HUDEP-2 (cell line): Measurements from ENCODE around the gene SHROOM2.

Experiments
- DNase-seq, 76 experiments: peaks; one replicate each; lab custom pipeline; 2025; ENCODE audit not compliant: unreplicated experiment in 76 of 76; lab: John Stamatoyannopoulos, UW

SHROOM2 gene

GRCh38 chrX:9992061-9992460 is 205.8 kb downstream of the SHROOM2 start:
- DNase-seq = no peak

DNA sequence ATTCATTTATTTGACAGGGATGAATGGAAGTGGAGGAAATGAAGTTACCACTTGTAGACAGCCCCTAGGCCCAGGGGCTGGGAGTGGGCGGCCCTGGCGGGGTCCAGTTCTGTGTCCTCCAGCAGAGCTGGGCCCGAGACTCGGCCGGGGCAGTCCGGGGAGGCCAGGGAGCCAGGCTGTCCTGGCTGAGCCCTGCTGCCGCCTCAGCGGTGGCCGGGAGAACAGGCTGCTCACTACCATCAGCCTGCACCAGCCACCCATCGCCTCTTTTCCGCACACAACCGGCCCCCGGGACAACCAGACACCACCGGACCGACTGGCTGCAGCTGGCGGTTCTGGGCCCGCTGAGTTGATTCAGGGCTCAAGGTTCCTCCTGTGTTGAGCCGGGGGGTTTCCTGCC is 206.5 kb downstream of the SHROOM2 start:
- no peak for DNase-seq

DNA sequence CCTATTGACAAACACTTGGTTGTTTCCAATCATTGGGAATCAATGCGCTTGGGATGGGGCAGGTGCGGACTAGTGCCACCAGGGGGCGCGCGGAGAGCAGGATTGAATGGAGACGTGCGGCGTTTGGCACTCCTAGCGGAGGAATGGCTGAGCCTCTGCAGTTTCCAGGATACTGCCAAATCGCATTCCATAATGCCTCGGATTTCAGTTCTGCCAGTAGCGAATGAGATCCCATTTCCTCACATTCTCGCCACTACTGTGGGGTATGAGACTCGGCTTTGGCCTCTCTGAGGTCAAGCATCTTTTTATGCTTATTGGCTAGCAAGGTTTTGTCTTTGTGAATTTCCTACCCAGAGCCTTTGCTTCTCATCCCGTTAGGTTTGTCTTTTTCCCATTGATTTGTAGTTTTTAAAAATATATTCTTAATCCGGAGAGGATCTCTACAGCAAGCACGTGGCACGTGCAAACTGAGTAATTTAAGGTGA is 209.7 kb downstream of the SHROOM2 start:
- DNase-seq = peak in 67 of 76 experiments; percentile 1 to 66 (median 42)

GRCh38 chrX:9997041-9997440 is 210.8 kb downstream of the SHROOM2 start:
- DNase-seq = no peak

- no peak for DNase-seq
Observed at GRCh38 chrX:9997524-9997923, 211.3 kb downstream of the SHROOM2 start.
